HepG2 (cell line): ENCODE measurements around the gene FOXR1. TPM values are rescaled to one million over a fixed set of nuclear protein-coding genes. Genes with fewer than 3 reads are reported as not detected.

Experiments used
- ASH2L ChIP-seq: fragments of 300-600, 200-600 bp; sonication (generic); IDR thresholded peaks from 2 replicates; pipeline ENCODE4 v1.7.0; 2017; ENCODE audit warnings: low read depth, mild to moderate bottlenecking, moderate library complexity, mixed read lengths, low read length; ENCODE audit not compliant: insufficient read length
- HDAC6 ChIP-seq: fragments of 200-600 bp; sonication (generic); IDR thresholded peaks from 2 replicates; pipeline ENCODE4 v1.7.0; 2017; ENCODE audit warnings: mild to moderate bottlenecking, antibody characterized with exemption, low read length, low read depth
- KMT2A ChIP-seq: sonication (generic); formaldehyde crosslinking; IDR thresholded peaks from 2 replicates; pipeline ENCODE4 v1.4.0; 2020; ENCODE audit warnings: missing genetic modification reagents
- MYNN ChIP-seq: sonication (generic); formaldehyde crosslinking; IDR thresholded peaks from 2 replicates; pipeline ENCODE4 v1.4.0; 2020; ENCODE audit warnings: mild to moderate bottlenecking, low read depth, missing genetic modification reagents
- PITX1 ChIP-seq: sonication (generic); formaldehyde crosslinking; IDR thresholded peaks from 2 replicates; pipeline ENCODE4 v1.5.1; 2020; ENCODE audit warnings: mild to moderate bottlenecking, missing genetic modification reagents
- SP5 ChIP-seq: IDR thresholded peaks from 2 replicates; pipeline ENCODE4 v1.6.1; 2016; ENCODE audit warnings: low read depth, borderline replicate concordance
- SSRP1 ChIP-seq: IDR thresholded peaks from 2 replicates; pipeline ENCODE4 v1.6.1; 2016; ENCODE audit warnings: control low read depth
- TEAD2 ChIP-seq: sonication (generic); formaldehyde crosslinking; IDR thresholded peaks from 2 replicates; pipeline ENCODE4 v1.9.0; 2021; ENCODE audit warnings: missing genetic modification reagents
- THYN1 ChIP-seq: sonication (generic); formaldehyde crosslinking; IDR thresholded peaks from 2 replicates; pipeline ENCODE4 v1.8.1; 2023; ENCODE audit warnings: low read depth, mild to moderate bottlenecking, moderate library complexity, missing genetic modification reagents, borderline replicate concordance
- ZKSCAN8 ChIP-seq: IDR thresholded peaks from 2 replicates; pipeline ENCODE4 v1.6.1; 2016; ENCODE audit warnings: borderline replicate concordance, missing genetic modification reagents, missing compliant biosample characterization
- ZNF251 ChIP-seq: sonication (generic); formaldehyde crosslinking; IDR thresholded peaks from 2 replicates; pipeline ENCODE4 v1.9.0; 2021; ENCODE audit warnings: mild to moderate bottlenecking, missing genetic modification reagents
- ZNF451 ChIP-seq: sonication (generic); formaldehyde crosslinking; IDR thresholded peaks from 2 replicates; pipeline ENCODE4 v1.5.0; 2020; ENCODE audit warnings: mild to moderate bottlenecking, missing genetic modification reagents
- ZNF484 ChIP-seq: sonication (generic); formaldehyde crosslinking; IDR thresholded peaks from 2 replicates; pipeline ENCODE4 v1.5.1; 2020; ENCODE audit warnings: mild to moderate bottlenecking, low read depth, missing genetic modification reagents, borderline replicate concordance
- ZNF629 ChIP-seq: sonication (generic); formaldehyde crosslinking; conservative IDR thresholded peaks from 2 replicates; pipeline ENCODE4 v1.5.0; 2020; ENCODE audit warnings: missing genetic modification reagents
- ZNF709 ChIP-seq: sonication (generic); formaldehyde crosslinking; IDR thresholded peaks from 2 replicates; pipeline ENCODE4 v1.5.0; 2020; ENCODE audit warnings: mild to moderate bottlenecking, missing genetic modification reagents
- ZNF776 ChIP-seq: sonication (generic); formaldehyde crosslinking; IDR thresholded peaks from 2 replicates; pipeline ENCODE4 v1.4.0; 2020; ENCODE audit warnings: mild to moderate bottlenecking, missing genetic modification reagents
- polyA plus RNA-seq, 8 experiments: library from polyadenylated mRNA; depleted of rRNA in 3 of 8; stranded (reverse) in 7 of 8; unstranded in 1 of 8; fragments of >200 nt; fragmentation: Illumina TruSeq in 4 of 8; extraction: Trizol in 4 of 8; gene quantifications; 2 replicates each; pipeline versions ENCODE4 v1.2.1 to v1.2.3, GENCODE V29; 2011 to 2016; ENCODE audit warnings: low read depth in 4 of 8, missing spikeins in 1 of 8, mixed read lengths in 1 of 8; ENCODE audit not compliant: insufficient read depth in 1 of 8
- total RNA-seq, 5 experiments: library from RNA; depleted of rRNA; stranded (reverse); fragments of >200 nt; fragmentation: Illumina TruSeq; extraction: Trizol; gene quantifications; 2 replicates each; pipeline ENCODE4 v1.2.3, GENCODE V29; 2016; ENCODE audit warnings: low read depth in 1 of 5
- TF ChIP-seq, protein P1 (sequence below): sonication (generic); formaldehyde crosslinking; IDR thresholded peaks from 2 replicates; pipeline ENCODE4 v1.8.1; 2023; ENCODE audit warnings: mild to moderate bottlenecking, moderate library complexity, missing genetic modification reagents
- TF ChIP-seq, protein P2 (sequence below): sonication (generic); formaldehyde crosslinking; IDR thresholded peaks from 2 replicates; pipeline ENCODE4 v1.5.1; 2020; ENCODE audit warnings: missing genetic modification reagents, mild to moderate bottlenecking, borderline replicate concordance
- TF ChIP-seq, protein P3 (sequence below): sonication (generic); formaldehyde crosslinking; IDR thresholded peaks from 2 replicates; pipeline ENCODE4 v1.4.0; 2020; ENCODE audit warnings: mild to moderate bottlenecking, missing genetic modification reagents, borderline replicate concordance
- TF ChIP-seq, protein P4 (sequence below): sonication (generic); formaldehyde crosslinking; IDR thresholded peaks from 2 replicates; pipeline ENCODE4 v1.5.0; 2020; ENCODE audit warnings: missing genetic modification reagents
- TF ChIP-seq, protein P5 (sequence below): sonication (generic); formaldehyde crosslinking; IDR thresholded peaks from 2 replicates; pipeline ENCODE4 v1.5.1; 2020; ENCODE audit warnings: missing genetic modification reagents, mild to moderate bottlenecking, borderline replicate concordance
- TF ChIP-seq, protein P6 (sequence below): IDR thresholded peaks from 2 replicates; pipeline ENCODE4 v1.6.1; 2016; ENCODE audit warnings: mild to moderate bottlenecking
- TF ChIP-seq, protein P7 (sequence below): IDR thresholded peaks from 2 replicates; pipeline ENCODE4 v1.6.1; 2016; ENCODE audit warnings: missing compliant biosample characterization, missing genetic modification reagents, borderline replicate concordance

FOXR1 gene
- total and polyA plus RNA-seq, 2 of the 13 experiments (the other 11 are each of a cell fraction or from before 2014, with no cell fraction given) = not detected

DNA sequence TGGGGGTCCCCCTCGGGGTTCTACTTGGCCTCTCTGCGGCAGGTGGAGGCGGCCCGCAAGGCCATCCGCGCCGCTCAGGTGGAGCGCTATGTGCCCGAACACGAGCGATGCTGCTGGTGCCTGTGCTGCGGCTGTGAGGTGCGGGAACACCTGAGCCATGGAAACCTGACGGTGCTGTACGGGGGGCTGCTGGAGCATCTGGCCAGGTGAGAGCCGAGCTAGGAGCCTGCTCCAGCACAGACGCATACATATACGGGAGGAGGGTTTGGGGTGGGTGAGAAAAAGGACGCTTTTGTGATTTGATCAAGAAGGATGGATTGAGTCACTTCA, 26.8 kb downstream of the FOXR1 start (continued):
- TF ChIP-seq KMT2A (CRISPR knock-in tag) = no peak
- TF ChIP-seq, protein P1, sequence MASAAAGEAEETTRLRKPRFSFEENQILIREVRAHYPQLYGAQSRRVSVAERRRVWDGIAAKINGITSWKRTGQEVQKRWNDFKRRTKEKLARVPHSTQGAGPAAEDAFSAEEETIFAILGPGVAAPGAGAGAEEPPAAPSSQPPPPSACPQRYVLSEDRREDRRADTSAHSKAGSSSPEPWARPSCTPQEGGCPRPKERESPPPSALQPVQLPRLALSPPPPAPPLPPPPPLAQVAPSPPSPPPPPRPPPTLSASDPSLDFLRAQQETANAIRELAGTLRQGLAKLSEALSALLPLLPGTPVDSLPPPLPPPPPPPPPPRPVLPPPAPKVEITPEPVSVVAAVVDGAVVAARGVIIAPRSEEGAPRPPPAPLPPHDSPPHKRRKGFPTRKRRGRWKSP = no peak
- TF ChIP-seq, protein P2, sequence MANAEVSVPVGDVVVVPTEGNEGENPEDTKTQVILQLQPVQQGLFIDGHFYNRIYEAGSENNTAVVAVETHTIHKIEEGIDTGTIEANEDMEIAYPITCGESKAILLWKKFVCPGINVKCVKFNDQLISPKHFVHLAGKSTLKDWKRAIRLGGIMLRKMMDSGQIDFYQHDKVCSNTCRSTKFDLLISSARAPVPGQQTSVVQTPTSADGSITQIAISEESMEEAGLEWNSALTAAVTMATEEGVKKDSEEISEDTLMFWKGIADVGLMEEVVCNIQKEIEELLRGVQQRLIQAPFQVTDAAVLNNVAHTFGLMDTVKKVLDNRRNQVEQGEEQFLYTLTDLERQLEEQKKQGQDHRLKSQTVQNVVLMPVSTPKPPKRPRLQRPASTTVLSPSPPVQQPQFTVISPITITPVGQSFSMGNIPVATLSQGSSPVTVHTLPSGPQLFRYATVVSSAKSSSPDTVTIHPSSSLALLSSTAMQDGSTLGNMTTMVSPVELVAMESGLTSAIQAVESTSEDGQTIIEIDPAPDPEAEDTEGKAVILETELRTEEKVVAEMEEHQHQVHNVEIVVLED (CRISPR knock-in tag) = no peak
- TF ChIP-seq TEAD2 (CRISPR knock-in tag) = no peak
- TF ChIP-seq SP5 (CRISPR knock-in tag) = no peak
- no peak for TF ChIP-seq ZKSCAN8 (CRISPR knock-in tag)
- no peak for TF ChIP-seq ZNF776 (CRISPR knock-in tag)
- TF ChIP-seq, protein P3, sequence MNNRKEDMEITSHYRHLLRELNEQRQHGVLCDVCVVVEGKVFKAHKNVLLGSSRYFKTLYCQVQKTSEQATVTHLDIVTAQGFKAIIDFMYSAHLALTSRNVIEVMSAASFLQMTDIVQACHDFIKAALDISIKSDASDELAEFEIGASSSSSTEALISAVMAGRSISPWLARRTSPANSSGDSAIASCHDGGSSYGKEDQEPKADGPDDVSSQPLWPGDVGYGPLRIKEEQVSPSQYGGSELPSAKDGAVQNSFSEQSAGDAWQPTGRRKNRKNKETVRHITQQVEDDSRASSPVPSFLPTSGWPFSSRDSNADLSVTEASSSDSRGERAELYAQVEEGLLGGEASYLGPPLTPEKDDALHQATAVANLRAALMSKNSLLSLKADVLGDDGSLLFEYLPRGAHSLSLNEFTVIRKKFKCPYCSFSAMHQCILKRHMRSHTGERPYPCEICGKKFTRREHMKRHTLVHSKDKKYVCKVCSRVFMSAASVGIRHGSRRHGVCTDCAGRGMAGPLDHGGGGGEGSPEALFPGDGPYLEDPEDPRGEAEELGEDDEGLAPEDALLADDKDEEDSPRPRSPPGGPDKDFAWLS (CRISPR knock-in tag) = no peak
- TF ChIP-seq ZNF629 (CRISPR knock-in tag) = no peak
- no peak for TF ChIP-seq ZNF484
- TF ChIP-seq, protein P4, sequence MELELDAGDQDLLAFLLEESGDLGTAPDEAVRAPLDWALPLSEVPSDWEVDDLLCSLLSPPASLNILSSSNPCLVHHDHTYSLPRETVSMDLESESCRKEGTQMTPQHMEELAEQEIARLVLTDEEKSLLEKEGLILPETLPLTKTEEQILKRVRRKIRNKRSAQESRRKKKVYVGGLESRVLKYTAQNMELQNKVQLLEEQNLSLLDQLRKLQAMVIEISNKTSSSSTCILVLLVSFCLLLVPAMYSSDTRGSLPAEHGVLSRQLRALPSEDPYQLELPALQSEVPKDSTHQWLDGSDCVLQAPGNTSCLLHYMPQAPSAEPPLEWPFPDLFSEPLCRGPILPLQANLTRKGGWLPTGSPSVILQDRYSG (CRISPR knock-in tag) = no peak
- peak; percentile 5; the same call in 1 of the 2 replicates for TF ChIP-seq PITX1 (CRISPR knock-in tag)
- 0 out of 2 replicates have a peak, but pooled peaks have one; percentile 55 for TF ChIP-seq ZNF251
- TF ChIP-seq ZNF709 (CRISPR knock-in tag) = no peak
- no peak for TF ChIP-seq SSRP1 (CRISPR knock-in tag)
- no peak for TF ChIP-seq ZNF451
- peak; percentile 18 for TF ChIP-seq ASH2L
- no peak for TF ChIP-seq THYN1 (CRISPR knock-in tag)
- TF ChIP-seq, protein P5, sequence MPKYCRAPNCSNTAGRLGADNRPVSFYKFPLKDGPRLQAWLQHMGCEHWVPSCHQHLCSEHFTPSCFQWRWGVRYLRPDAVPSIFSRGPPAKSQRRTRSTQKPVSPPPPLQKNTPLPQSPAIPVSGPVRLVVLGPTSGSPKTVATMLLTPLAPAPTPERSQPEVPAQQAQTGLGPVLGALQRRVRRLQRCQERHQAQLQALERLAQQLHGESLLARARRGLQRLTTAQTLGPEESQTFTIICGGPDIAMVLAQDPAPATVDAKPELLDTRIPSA (CRISPR knock-in tag) = no peak
- TF ChIP-seq, protein P6, sequence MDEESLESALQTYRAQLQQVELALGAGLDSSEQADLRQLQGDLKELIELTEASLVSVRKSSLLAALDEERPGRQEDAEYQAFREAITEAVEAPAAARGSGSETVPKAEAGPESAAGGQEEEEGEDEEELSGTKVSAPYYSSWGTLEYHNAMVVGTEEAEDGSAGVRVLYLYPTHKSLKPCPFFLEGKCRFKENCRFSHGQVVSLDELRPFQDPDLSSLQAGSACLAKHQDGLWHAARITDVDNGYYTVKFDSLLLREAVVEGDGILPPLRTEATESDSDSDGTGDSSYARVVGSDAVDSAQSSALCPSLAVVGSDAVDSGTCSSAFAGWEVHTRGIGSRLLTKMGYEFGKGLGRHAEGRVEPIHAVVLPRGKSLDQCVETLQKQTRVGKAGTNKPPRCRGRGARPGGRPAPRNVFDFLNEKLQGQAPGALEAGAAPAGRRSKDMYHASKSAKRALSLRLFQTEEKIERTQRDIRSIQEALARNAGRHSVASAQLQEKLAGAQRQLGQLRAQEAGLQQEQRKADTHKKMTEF (CRISPR knock-in tag) = no peak
- TF ChIP-seq, protein P7, sequence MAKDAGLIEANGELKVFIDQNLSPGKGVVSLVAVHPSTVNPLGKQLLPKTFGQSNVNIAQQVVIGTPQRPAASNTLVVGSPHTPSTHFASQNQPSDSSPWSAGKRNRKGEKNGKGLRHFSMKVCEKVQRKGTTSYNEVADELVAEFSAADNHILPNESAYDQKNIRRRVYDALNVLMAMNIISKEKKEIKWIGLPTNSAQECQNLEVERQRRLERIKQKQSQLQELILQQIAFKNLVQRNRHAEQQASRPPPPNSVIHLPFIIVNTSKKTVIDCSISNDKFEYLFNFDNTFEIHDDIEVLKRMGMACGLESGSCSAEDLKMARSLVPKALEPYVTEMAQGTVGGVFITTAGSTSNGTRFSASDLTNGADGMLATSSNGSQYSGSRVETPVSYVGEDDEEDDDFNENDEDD = no peak
- no peak for TF ChIP-seq HDAC6
- TF ChIP-seq MYNN (CRISPR knock-in tag) = no peak
